HG03097 (cell line): ENCODE measurements around the gene ITIH6.
"Not testable (repeated sequence)": the region's sequence is repeated elsewhere in the genome, so short reads cannot be mapped to it uniquely, and the experiment has no call there.

Experiments
- ATAC-seq: cut with Tn5 transposase; IDR thresholded peaks from one replicate; pipeline ENCODE4 v1.9.1; 2021; ENCODE audit not compliant: unreplicated experiment, low FRiP score

The ITIH6 gene

GRCh38 chrX:54798137-54798536, at the start of gene ITIH6:
TSS of gene ITIH6 (minus strand) at chrX:54798255. CDS start at chrX:54798210, 45 bp downstream.
- ATAC-seq: no peak

GRCh38 chrX:54847700-54848099, 49.6 kb upstream of the ITIH6 start:
- ATAC-seq: not testable (repeated sequence)

- ATAC-seq: no peak
Observed at GRCh38 chrX:54843050-54843449, 45.0 kb upstream of the ITIH6 start.

- no peak for ATAC-seq
Observed at GRCh38 chrX:54842607-54843006, 44.6 kb upstream of the ITIH6 start.

DNA sequence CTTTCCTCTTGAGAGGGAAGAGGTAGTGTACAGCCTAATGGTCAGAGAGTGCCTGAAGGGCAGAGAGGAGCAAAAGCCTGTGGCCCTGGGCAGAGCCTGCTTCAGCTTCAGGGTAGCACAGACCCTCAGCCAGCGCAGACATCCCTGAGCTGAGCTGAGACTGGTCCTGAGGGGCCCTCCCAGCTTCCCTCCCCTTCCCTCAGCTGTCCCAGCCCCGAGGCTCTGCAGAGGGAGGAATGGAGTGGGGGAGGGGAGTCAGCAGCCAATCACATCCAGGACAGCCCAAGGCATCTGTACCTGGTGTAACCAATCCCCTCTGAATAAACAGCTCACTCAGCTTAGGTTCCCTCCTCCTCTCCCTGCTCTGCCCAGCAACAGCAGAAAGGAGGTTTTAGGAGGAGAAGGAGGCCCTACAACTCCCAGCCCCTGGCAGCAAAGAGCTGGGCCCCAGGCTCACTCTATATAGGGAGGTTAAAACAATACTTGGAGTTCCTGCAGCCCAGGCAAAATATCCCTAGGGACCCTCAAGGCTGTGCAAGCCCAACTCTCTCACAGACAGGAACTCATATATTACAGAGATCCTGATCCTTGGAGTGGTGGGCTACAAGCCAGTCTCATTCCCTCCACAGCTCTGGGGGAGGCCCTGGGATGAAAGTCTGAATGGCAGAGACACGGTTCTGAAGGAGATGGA, 43.3 kb upstream of the ITIH6 start:
- ATAC-seq: not testable (repeated sequence)

- ATAC-seq: no peak
Observed at GRCh38 chrX:54838583-54838982, 40.5 kb upstream of the ITIH6 start.

- ATAC-seq: no peak
Observed at GRCh38 chrX:54826598-54826997, 28.5 kb upstream of the ITIH6 start.

DNA sequence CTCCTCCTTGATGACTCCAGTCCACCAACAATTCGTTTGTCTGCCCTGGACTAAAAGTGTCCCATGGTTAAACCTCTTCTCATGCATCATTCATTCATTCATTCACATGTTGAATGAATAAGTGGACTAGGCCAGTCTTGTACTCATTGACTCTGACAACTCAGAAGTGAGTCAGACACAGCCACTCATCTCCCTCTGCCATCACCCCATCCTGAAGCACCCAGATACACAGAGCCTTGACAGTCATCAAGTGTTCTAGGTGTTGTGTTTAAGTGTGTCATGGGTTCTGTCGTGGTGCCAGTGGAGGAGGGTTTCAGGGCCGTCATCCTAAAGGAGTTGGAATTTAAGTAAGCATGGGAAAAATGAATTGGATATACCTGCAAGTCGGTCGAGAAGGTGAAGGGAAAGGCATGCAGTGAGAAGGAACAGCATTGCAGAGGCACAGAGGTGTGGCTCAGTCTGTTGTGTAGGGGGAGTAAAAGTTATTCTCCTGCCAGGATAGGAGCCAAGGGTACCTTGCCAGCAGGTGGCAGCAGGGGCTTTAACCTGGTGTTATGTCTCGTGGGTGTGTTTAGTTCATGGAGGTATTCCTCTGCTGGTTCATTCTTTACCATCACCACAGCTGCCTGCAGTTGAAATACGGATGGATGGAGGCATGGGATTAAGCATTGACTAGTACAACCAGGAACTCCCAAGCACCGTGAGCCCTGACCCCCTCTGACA, 27.8 kb upstream of the ITIH6 start:
- ATAC-seq: no peak

- no peak for ATAC-seq
Observed at GRCh38 chrX:54824722-54825121, 26.7 kb upstream of the ITIH6 start.

- ATAC-seq: no peak
Observed at GRCh38 chrX:54824195-54824594, 26.1 kb upstream of the ITIH6 start.

- no peak for ATAC-seq
Observed at GRCh38 chrX:54821310-54821709, 23.3 kb upstream of the ITIH6 start.

DNA sequence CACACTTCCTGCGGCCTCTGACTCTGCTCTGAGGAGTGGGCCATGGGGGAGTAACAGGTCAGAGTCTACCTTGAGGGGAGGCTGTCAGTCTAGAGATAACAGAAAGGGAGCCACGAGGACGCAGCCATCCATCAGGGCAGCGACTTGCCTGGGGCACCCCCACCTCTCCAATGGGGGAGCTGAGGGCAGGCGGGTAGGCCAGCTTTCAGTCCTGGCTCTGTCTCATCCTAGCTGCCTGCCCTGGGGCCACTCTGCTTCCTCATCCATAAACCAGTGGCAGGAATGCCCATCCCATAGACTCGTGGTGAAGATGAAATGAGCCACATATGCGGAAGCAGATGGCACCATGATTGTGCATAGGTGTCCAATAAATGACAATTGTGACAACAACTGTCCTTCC, 22.7 kb upstream of the ITIH6 start:
- ATAC-seq: no peak

DNA sequence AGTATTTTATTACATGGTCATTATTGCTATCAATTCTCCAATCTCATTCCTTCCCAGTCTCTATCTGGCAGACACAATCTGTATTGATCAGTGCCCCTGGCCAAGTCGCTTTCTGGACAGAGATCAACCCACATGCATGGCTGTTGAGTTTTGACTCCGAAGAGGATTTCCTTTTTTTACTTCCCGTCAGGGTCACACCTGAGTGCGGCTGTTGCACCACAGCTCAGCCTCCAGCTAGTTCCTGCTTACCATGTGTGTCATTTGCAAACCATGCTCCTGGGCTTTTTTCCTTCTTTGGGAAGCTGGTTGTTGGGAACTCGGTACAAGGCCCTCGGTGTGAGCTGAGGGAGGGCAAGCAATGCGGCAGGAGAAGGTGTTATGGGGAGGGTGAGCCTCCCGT, 21.1 kb upstream of the ITIH6 start:
- no peak for ATAC-seq

DNA sequence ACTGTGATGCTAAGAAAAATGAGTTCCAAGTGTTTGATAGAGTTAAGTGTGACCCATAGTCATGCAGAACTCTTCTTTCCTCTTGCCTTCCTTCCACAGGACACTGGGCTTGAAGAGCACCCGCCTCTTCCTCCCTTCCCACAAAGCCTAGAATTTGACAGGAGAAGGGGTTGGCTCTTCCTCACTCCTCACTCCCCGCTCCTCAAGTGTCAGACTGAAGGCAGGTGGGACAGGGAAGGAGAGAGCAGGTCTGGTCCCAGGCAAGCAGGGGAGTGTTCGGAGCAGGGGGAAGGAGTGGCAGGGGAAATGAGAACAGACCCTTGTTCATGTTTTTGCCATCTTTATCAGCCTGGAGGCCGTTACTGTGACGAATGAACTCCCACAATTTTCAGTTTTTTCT, 20.2 kb upstream of the ITIH6 start:
- ATAC-seq: no peak

DNA sequence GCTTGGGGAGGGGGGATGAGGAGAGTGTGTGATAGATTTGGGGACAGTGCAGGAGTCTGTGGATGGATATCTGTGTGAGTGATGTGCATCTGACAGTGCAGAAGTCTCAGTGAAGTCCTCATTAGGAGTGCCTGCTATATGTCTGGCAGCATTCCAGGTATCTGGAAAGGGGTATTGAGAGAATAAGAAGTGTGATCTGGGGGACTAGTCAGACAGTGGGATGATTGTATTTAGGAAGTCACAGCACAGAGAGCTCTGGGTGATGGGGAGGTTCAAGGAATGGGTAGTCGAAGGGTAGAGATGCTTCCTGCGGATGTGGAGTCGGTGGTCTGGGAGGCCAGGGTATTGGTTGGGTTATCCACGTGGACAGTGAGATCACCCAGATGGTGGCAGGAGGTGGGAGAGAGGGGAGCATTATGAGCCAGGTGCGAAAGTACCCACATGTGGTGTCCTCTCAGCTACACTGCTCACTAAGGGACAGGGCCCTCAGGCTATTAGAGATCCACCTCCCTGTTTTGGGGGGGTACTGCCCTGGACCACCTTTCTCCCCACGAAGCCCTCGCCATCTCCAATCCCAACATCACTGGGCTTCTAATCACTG, 19.3 kb upstream of the ITIH6 start:
- no peak for ATAC-seq

DNA sequence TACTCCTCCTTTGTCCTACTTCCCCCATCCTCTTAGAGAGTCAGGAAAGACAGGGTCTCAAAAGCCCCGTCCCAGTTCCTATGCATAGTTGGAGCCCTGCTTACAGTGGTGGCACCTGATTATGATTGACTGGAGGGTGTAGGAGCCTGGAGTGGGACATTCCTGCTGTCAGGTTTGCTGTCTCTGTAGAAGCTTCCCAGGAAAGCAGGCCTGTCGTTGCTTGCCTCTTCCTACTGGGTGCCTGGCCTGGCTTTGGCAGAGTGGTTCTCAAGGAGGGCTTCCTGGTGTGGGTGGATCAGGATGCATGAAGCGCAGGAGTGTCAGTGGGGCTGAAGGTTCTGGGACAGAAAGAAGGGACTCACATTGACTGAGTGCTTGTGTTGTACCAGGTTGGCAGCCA, 14.3 kb upstream of the ITIH6 start:
- ATAC-seq: no peak

DNA sequence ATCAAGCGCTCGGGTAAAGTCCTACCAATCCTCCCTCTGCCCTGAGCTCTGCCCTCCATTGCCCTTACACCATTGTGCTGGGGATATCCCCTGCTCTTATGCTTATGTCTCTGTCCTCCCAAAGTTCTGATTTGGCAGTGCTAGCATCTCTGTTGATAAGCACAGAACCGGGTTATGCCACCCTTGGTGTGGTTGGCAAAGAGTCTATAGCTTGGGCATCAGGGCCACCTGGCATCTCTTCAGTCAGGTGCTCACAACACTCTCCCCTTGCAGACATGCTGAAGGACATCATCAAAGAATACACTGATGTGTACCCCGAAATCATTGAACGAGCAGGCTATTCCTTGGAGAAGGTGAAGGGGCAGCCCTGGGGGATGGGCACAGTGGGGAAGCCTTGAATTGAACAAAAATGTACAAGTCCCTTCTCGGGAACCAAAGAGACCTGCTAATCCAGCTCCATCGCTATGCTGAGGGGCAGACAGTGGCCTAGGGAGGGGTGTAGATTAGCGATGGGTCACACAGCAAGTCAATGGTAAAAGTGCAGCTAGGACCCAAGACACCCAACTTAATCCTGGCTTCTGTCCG, 13.3 kb upstream of the ITIH6 start:
- ATAC-seq: no peak

GRCh38 chrX:54810532-54810931, 12.5 kb upstream of the ITIH6 start:
- ATAC-seq: no peak

- peak; percentile 81 for ATAC-seq
Observed at GRCh38 chrX:54808605-54809483, 10.8 kb upstream of the ITIH6 start.

DNA sequence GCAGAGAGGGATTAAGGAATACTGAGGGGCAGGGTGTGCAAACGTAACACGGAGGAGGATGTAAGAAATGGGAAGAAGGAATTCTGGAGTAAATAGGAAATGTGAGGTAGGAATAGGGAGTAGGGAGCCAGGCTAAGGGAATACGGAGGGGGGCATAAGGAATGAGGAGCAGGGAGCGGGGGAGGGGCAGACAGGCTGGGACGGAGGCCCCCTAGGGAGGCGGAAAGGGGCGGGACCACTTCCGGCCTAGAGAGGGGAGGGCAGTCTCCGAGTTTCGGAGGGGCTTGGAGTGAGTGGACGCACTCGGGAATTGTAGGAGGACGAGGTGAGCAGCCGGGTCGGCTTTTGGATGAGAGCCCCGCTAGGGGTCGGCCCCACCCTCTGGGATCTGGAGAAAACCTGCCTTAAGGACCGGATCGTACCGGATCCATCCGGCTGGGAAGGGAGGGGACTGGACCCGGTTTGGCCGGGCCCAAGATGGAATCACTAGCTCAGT, 10.1 kb upstream of the ITIH6 start:
- ATAC-seq: peak; percentile 13
